T-helper 2 cell (primary cell): Measurements from ENCODE around the gene BICD2.
"Not testable (repeated sequence)": the region's sequence is repeated elsewhere in the genome, so short reads cannot be mapped to it uniquely, and the experiment has no call there.

Experiments
- DNase-seq, 5 experiments: peaks; one replicate each; pipeline versions ENCODE4 v3.0.0 to v3.0.0-alpha.2; 2012 to 2022
- total RNA-seq, 2 donors: gene quantifications; one replicate each; lab custom pipeline; 2026; lab: John Stamatoyannopoulos, UW

BICD2 gene
- total RNA-seq: 78.6 to 87.9 reads per million in 2 donors

DNA sequence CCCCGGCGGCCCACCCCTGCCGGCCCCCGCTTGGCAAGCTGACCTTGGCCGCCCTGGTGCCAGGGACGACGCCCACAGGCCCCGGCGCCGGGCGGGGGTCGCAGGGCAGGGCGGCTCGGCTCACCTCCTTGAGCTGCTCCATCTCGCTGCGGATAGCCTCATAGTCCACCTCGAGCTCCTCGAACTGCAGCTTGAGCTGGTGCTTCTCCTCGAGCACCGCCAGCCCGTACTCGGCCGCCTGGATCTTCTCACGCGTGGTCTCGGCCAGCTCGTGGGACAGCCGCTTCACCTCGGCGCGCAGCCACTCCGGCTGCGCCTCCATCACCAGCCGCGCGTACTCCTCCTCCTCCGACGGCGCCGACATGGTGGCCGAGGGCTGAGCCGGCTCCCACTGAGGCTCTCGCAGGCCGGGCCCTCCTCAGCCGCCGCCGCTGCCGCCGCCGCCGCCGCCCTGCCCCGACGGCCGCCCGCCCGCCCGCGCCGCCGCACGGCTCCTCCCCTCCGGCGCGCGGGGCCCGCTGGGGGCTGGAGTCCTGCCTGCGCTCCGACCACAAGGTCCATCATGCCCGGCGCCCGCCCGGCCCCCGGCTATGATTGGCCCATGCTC, at the start of gene BICD2:
Gene BICD2 (minus strand): TSS at position 453 of the 607 bp plus-strand sequence. CDS start 89 bp downstream, at position 364.
- no peak for DNase-seq

DNA sequence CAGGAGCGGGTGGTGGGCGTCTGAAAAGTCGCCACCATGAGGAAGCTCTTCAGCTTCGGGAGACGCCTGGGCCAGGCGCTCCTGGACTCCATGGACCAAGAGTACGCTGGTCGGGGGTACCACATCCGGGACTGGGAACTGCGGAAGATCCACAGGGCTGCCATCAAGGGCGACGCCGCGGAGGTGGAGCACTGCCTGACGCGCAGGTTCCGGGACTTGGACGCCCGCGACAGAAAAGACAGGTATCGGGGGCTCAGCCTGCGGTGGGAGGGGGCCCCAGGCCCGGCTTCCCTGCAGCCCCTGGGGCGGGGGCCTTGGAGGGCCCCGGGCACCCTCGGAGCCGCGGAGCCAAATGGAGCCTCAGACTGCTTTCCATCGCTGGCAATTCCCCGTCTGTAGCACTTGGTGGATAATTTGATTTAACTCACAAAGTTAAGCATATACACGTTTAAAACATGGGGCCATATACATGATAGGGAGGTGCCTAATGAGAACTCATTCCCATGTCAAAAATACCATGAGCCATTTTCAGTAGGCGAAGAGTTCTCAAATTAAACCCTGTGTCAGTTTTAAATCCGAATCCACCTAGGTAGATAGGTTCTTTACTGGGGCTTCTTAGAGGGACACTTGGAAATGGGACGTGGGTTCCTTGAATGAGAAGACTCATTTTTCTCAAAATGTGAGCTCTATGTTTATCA, 45.1 kb upstream of the BICD2 start:
- not testable (repeated sequence) for DNase-seq

DNA sequence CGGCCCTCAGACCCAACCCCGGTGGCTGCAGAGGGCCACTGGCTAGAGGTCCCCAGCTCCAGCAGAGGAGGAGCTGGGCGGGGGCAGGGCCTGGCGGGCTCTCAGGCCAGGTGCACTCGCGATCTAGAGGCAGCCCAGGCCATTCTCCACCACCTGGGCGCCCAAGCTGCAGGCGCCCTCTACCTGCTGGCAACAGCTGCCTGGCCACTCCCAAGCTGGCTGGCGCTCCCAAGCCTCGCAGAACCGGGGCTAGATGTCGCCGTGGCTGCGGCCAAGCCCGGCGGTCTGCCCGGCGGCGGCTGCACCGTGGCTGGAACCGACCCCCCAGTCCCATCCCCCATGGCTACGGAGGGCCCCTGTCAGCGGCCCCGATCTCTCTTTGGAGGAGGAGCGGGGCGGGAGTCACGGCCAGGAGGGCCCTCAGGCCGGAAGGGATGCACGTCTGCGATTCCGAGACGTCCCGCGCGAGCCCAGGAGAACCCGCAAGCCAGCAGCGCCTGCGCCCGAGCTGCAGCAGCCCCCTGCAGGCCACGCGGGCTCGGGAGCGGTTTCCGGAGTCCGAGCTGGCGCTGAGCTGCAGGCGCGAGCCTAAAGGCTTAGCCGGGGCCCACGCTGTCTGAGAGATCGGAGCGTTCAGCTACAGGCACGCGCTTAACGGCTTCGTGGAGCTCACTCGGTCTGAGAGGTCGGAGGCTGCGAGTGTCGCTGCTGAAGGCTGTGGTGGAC, 44.3 kb upstream of the BICD2 start:
- peak in 3 of 5 experiments; percentile 22 to 63 (median 34) for DNase-seq

DNA sequence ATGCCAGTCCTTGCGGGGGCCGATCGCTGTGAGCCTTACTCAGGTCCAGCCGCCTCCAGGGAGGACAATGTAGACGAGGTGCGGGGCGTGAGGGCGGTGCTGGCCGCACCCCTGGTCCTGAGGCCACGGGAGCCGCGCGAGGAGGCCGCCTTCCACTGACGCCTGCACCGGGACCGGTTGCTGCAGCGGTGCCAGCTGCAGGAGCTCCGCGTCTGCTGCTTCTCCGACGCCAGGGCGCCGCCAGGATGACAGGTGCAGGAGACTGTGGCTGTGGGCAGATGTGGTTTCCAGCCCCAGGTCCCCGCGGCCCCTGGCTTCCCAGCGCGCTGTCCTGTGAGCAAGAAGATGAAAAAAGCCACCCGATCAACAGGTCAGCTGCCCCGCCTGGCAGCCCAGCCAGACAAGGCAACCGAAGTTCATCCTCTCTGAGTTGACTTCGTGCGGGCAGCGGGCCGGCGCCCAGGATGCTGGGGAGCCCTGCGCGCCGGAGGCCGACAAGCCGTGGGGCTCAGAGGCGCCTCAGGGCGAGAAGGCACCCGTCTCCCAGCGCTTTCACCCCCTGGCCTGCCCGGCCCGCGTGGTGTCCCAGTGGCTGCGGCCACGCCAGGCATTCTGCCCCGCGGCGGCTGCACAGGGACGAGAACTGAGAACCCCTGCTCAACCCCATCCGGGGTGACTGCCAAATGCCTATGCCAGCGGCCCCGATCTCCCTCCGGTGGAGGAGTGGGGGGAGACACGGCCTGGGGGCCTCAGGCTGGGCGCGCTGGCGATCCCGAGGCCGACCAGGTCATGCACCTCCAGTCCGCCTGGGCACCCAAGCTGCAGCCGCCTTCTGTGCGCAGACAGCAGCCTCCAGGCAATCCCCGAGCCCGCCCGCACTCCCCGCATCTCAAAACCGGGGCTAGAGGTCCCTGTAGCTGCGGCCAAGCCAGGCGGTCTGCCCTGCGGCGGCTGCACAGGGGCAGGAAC, 43.4 kb upstream of the BICD2 start:
- peak in 3 of 5 experiments; percentile 14 to 48 (median 16) for DNase-seq

DNA sequence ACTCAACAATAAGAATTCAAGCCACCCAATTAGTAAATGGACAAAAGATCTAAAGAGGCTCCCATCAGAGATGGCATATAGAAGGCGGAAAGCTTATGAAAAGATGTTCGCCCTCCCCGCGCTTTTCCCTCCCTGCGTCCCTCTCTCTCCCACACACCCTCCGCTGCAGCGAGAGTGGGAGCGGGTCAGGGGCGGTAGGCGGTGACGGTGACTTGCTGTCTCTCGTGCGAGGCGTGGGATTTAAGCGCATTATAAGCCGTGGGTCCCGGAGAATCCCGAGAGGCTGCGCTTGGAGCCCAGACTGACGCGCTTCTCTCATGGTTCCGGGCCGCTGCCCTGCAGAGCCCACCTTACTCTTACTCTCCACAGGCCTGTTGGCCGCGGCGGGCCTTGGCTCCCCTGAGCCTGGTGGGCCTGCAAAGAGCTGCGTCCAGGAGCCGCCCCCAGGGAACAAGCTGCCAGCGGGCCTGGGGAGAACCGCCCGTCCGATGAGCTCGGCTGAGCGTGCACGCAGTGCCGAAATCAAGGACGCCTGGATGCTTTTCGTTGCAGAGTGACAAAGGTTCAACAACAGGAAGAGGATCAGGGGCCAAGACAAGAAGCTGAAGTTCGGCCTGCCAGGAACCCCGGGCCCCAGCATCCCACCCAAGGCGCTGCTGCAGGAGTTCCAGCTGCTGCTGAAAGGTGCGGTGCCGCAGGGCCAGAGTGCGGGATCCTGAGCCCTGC, 42.6 kb upstream of the BICD2 start:
- no peak for DNase-seq

DNA sequence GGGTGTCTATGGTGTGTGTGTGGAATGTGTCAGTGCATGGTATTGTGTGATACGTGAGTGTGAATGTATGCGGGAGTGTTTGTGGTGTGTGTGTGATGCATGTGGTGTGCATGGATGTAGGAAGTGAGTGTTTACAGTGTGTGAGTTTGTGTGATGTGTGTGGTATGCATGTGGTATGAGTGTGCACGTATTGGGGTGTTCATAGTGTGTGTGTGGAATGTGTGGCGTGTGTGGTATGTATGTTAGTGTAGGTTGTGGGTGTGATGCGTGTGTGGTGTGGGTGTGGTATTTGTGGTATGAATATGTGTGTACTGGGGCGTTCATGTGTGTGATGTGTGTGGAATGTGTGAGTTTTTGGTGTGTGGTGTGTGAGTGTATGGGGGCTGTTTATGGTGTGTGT, 40.1 kb upstream of the BICD2 start:
- peak in 1 of 5 experiments; percentile 41 for DNase-seq

DNA sequence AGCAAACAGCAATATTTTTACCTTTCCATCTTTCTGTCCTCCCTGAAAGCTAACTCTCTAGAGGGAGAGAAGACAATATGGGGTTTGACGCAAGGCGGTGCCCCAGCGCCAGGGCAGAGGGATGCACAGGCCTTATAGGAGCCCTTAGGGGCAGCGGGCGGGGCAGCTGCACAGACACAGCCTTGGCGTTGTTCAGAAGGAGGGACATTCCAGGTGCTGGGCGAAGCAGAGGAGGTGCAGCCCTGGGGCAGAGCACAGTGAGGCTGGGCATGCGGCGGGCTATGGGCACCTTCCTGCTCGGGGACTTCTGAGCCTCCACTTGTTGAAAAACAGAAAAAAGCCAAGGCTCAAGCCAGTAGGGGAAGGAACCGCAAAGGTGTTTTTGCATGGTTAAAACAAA, 33.7 kb upstream of the BICD2 start:
- no peak for DNase-seq

DNA sequence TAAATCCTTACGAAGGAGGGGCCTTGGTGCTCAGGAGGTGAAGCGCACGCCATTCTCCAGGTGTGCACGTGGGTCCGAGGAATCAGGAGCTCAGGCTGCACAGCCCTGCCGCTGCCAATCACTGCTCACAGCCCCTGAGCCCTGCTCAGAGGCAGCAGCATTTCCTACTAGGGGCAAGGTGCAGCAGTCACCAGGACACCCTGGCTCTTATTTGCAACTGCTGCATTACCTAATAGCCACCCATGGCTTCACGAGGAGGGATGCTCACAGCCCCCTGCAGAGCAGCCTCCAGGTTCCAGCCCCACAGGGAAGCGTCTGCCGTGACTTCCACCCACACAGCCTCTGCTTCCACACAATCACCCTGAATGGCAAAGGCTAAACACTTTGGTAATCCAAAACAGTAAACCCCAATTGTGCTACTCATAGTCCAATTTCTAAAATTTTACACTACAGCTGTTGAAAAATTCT, 31.7 kb upstream of the BICD2 start:
- not testable (repeated sequence) for DNase-seq

DNA sequence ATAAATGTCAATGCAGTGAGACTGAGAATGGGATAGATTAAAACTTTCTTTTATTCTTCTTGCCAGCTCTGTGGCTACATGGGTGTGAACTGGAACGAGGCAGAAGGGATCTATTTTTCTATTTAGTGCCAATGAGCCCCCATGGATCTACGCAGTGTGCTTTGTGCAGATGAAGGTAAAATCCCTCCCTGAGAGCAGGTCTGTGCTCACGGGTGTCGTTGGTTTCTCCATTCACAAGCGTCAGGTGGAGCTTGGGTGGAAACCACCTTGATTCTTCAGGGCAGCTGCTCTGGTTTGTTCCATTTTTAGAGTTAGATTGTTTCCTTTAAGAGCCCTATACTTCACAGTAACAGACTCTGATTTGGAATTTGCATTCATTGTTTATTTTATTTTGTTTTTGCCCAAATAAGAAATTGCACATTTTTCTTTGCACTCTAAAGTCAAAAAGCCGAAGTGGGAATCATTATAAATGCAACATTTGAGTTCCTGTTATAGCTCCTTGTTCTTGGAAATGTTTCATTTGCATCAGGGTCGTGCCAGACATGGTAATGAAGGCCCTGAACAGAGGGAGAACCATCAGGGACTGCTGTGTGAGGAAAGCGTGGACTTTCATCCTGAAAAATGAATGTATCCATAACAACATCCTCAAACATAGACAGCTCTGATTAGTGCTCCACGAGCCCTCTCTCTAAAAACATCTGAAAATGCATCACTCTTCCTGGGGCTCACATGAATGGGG, 31.1 kb upstream of the BICD2 start:
- DNase-seq: no peak

DNA sequence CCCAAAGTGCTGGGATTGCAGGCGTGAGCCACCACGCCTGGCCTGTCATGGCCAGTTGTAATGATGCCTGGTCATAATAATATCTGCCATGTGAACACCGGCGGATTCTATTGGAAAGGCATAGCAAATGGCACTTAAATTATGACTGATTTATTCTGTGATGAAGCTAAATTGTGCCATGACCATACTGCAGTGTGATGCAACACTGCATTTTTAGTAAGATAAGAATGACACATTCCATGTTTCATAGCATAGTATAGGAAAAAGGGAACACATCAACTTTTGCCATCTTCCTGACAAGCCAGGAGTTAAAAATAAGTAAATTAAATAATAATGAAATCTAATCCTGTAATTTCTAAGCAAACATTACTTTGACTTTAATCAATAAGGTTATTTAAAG, 30.4 kb upstream of the BICD2 start:
- DNase-seq: no peak

DNA sequence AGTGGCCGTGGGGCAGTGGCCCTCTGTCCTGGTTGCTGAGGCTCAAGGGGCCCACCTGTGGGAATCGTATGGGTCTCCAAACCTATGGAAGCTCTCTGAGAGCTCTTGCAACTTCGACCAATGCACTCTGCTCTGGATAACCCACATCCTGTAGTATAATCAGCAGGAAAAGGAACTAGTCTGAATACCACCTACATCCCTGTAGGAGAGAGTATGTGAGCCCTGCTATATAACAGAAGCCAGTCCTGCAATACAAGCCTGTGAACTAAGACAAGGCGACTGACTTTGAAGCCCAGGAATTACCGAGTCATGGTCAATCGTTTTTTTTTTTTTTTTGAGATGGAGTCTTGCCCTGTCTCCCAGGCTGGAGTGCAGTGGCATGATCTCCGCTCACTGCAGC, 29.8 kb upstream of the BICD2 start:
- no peak for DNase-seq

DNA sequence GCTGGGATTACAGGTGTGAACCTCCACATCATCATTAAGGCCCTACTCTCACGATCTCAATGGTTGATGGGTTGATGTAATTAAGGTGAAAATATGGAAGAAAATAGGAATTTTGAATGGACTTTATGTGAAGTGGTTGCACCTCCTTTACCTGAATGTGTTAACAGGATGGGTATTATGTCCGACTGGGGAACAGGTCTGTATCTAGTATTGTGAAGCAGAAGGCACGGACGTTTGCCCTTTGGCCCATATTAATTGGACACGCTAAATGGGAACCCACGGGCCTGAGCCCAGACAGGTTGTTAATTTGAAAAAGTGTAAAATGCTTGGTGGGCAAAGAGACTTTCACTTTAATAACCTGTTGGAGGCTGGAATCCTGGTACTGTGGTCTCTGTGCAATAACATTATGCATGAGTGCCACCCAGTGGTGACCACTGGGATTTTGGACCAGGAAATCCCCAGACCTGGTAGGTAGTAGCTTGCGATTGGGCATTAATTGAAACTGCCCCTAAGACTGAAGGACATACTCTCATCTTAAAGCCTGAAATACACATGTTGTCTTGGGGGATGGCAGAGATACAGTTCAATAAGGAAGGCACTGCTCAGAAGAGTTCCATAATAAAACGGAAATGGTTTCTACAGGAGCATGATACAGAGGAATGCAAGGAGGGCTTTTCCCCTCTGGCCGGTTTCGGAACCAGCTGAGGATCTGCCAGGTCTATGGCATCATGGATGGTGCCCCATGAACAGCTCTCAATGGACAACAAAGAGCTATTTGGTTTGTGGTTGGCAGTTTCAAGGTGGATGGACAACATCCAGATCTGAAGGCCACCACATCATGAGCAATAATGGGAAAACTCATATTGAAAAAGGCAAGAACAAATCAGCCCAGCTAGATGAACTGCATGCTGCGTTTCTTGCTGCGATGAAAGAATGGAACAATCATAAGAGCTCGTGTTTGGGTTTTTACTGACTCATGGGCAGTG, 26.2 kb upstream of the BICD2 start:
- DNase-seq: peak; percentile 38 to 68 (median 57)

DNA sequence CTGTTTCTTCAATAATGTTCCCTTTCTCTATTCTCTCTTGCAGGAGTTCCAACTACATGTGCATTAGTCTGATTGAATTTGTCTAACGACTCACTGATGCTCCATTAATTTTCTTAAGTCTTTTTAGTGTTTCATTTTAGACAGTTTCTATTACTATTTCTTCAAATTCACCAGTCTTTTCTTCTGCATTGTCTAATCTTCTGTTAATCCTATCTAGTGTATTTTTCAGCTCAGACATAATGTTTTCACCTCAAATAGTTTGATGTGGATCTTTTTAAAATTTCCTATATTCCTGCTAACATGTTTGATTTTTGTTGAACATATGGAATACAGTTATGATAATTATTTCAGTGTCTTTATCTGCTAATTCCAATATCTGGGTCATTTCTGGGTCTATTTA, 21.7 kb upstream of the BICD2 start:
- DNase-seq: no peak

DNA sequence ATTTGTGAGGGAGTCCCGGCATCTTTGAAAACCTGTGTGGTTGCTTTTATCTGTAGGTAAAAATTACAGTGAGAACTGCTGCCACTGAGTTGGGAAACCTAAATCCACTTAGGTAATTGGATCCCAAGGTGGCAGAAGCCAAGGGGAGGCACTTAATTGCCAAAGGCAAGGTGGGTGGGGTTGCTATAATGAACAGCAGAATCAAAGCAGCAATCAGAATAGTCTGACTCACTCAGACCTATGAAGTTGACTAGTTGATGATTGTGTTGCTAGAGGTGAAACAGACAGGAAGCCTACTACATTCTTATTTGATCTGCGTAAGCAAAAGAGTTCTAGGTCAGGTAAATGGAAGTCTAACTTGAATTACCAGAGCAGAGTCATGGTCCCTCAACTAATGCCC, 17.3 kb upstream of the BICD2 start:
- DNase-seq: no peak

DNA sequence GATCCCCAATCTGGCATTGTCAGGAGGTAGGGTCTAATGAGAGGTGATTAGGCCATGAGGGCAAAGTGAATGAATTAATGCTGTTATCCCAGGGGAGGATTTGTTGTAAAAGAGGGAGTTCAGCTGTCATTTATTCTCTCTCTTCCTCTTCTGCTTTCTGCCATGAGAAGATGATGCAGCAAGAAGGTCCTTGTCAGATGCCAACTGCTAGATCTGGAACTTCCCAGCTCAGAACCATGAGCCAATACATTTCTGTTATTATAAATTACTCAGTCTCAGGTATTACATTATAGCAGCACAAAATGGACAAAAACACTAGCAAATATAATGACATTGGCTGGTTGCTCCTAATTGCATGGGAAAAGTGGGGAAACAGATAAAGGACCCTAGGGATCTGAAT, 15.6 kb upstream of the BICD2 start:
- DNase-seq: no peak

DNA sequence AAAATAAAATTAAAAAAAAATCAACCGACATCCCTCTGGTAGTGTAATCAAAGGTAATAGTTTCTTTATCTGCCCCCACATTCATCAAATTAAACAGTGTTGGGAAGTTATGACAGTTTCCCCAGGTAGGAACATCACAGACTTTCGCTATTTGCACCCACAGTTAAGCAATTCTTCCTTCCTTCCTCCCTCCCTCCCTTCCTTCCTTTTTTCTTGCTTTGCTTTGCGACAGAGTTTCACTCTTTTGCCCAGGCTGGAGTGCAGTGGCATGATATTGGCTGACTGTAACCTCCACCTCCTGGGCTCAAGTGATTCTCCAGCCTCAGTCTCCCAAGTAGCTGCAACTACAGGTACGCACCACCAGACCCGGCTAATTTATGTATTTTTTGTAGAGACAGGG, 10.8 kb upstream of the BICD2 start:
- DNase-seq: no peak

DNA sequence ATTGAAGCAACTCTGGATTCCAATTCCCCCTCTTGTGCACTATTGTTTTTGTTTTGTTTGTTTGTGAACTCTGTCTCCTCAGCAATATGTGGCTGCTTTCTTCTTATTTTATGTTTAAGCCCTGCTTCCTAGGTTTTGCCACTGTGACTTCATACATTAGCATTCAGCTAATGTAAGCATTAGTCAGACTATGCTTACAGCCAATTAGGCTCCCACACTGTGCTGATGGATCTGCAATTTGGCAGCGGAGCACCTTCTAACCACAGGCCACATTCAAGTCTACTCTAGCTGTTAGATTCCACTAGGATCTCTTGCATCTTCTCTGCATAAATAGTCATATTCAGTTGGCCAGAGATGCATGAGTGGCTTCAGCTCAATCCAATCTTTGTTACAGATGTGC, 9.6 kb upstream of the BICD2 start:
- no peak for DNase-seq

DNA sequence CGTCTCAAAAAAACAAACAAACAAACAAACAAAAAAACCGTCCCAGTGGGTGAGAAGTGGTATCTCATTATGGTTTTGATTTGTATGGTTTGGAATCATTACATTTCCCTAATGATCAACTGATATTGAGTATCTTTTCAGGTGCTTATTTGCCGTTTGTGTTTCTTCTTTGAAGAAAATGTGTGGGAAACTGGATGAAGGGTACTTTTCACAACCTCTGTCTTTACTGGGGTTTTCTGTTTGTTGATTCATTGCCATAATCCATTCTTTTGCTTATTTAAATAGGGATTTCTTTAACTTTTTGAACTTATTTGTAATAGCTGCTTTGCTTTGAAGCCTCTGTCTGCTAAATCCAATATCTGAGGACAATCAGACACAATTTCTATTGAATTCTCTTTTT, 9.2 kb upstream of the BICD2 start:
- DNase-seq: no peak

DNA sequence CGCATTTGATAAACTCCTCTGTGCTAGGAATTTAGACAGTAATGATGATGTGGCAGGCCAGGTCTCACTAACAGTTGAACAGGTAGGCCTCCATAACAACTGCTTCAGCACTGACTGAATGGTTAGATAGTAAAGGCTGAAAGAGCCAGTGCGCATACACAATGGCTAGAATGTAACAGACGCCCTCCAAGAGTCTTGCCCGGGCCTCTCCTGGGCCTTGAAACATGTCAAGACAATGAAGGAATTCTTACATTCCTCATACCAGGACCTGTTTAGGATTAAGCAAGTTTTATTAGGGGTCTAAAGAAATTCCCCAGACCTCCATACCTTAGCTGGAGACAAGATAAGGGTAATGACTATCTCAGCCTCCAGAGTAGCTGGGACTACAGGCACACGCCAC, 6.7 kb upstream of the BICD2 start:
- DNase-seq: no peak
